HEK293T (cell line): ENCODE results near the gene SDR42E1.

Source experiments
- CTCF ChIA-PET: fragments of 350-600 bp; formaldehyde crosslinking; extraction: SDS; loops from one replicate; lab custom pipeline; 2021; ENCODE audit warnings: antibody characterized with exemption, inconsistent platforms; lab: Yijun Ruan, JAX
- POLR2A ChIA-PET: fragments of 350-600 bp; formaldehyde crosslinking; extraction: SDS; loops from one replicate; lab custom pipeline; 2020; ENCODE audit warnings: antibody characterized with exemption, inconsistent platforms; lab: Yijun Ruan, JAX
- DNase-seq: peaks from one replicate; pipeline ENCODE4 v3.0.0; 2012; ENCODE audit warnings: mixed read lengths; ENCODE audit errors: extremely low spot score
- ARNT ChIP-seq: fragments of 450-650 bp; IDR thresholded peaks from 2 replicates; pipeline ENCODE4 v1.6.1; 2017; ENCODE audit warnings: mild to moderate bottlenecking
- BHLHE40 ChIP-seq: fragments of 450-650 bp; IDR thresholded peaks from 2 replicates; pipeline ENCODE4 v1.6.1; 2016; ENCODE audit warnings: mild to moderate bottlenecking, moderate library complexity, borderline replicate concordance
- CTBP1 ChIP-seq: fragments of 450-650 bp; IDR thresholded peaks from 2 replicates; pipeline ENCODE4 v1.6.1; 2016; ENCODE audit warnings: borderline replicate concordance
- ELF4 ChIP-seq: fragments of 450-650 bp; IDR thresholded peaks from 2 replicates; pipeline ENCODE4 v1.6.1; 2017; ENCODE audit warnings: antibody characterized with exemption
- FOXA1 ChIP-seq: fragments of 450-650 bp; IDR thresholded peaks from 2 replicates; pipeline ENCODE4 v1.6.1; 2016; ENCODE audit warnings: mild to moderate bottlenecking
- FOXK2 ChIP-seq: fragments of 450-650 bp; IDR thresholded peaks from 2 replicates; pipeline ENCODE4 v1.6.1; 2016; ENCODE audit warnings: mild to moderate bottlenecking
- FOXM1 ChIP-seq: fragments of 450-650 bp; IDR thresholded peaks from 2 replicates; pipeline ENCODE4 v1.6.1; 2017; ENCODE audit warnings: mild to moderate bottlenecking, borderline replicate concordance
- HDGF ChIP-seq: fragments of 450-650 bp; IDR thresholded peaks from 2 replicates; pipeline ENCODE4 v1.6.1; 2017; ENCODE audit warnings: antibody characterized with exemption, borderline replicate concordance
- L3MBTL2 ChIP-seq: fragments of 450-650 bp; conservative IDR thresholded peaks from 2 replicates; pipeline ENCODE4 v1.6.1; 2016; ENCODE audit warnings: mild to moderate bottlenecking
- LEF1 ChIP-seq: fragments of 450-650 bp; IDR thresholded peaks from 2 replicates; pipeline ENCODE4 v1.6.1; 2017; ENCODE audit warnings: mild to moderate bottlenecking, borderline replicate concordance
- NFRKB ChIP-seq: fragments of 450-650 bp; IDR thresholded peaks from 2 replicates; pipeline ENCODE4 v1.6.1; 2016; ENCODE audit warnings: mild to moderate bottlenecking, moderate library complexity
- PKNOX1 ChIP-seq: fragments of 450-650 bp; IDR thresholded peaks from 2 replicates; pipeline ENCODE4 v1.6.1; 2016
- SP1 ChIP-seq: fragments of 450-650 bp; IDR thresholded peaks from 2 replicates; pipeline ENCODE4 v1.6.1; 2017
- SUZ12 ChIP-seq: fragments of 450-650 bp; IDR thresholded peaks from 2 replicates; pipeline ENCODE4 v1.6.1; 2016; ENCODE audit warnings: mild to moderate bottlenecking
- TARDBP ChIP-seq: fragments of 450-650 bp; IDR thresholded peaks from 2 replicates; pipeline ENCODE4 v1.6.1; 2016
- ZNF384 ChIP-seq: fragments of 450-650 bp; IDR thresholded peaks from 2 replicates; pipeline ENCODE4 v1.6.1; 2016

SDR42E1 gene

GRCh38 chr16:82011199-82011641 lies at the start of gene SDR42E1:
TSS of gene SDR42E1 (minus strand) at chr16:82011470. CDS start at chr16:82000858, 10,612 bp downstream.
- POLR2A ChIA-PET: no interaction called here
- TF ChIP-seq FOXA1: no peak
- TF ChIP-seq PKNOX1: no peak
- no peak for TF ChIP-seq NFRKB
- TF ChIP-seq LEF1: no peak
- no peak for TF ChIP-seq FOXK2
- no peak for TF ChIP-seq TARDBP
- no peak for TF ChIP-seq HDGF
- TF ChIP-seq FOXM1: no peak
- TF ChIP-seq BHLHE40: no peak
- no peak for TF ChIP-seq CTBP1
- no peak for TF ChIP-seq ARNT
- TF ChIP-seq ZNF384: no peak
- TF ChIP-seq SP1: no peak
- TF ChIP-seq SUZ12: no peak
- no peak for TF ChIP-seq L3MBTL2
- no peak for TF ChIP-seq ELF4
- no peak for DNase-seq
- CTCF ChIA-PET: no interaction called here

GRCh38 chr16:82059983-82060421 lies 48.7 kb upstream of the SDR42E1 start:
- ChIA-PET CTCF (no interaction called here), POLR2A (no interaction called here)
- TF ChIP-seq CTBP1 (no peak), FOXA1 (no peak), PKNOX1 (no peak), NFRKB (no peak), HDGF (no peak), ARNT (no peak), FOXK2 (no peak), BHLHE40 (no peak), L3MBTL2 (no peak), ZNF384 (no peak)
- DNase-seq: no peak

- ChIA-PET CTCF (no interaction called here), POLR2A (no interaction called here)
- no peak for DNase-seq
- no peak for TF ChIP-seq HDGF
- TF ChIP-seq LEF1: no peak
- no peak for TF ChIP-seq TARDBP
- no peak for TF ChIP-seq L3MBTL2
Observed at GRCh38 chr16:82059161-82059982, 48.1 kb upstream of the SDR42E1 start.

GRCh38 chr16:82056550-82056896 lies 45.3 kb upstream of the SDR42E1 start:
- DNase-seq: no peak
- POLR2A ChIA-PET: no interaction called here
- TF ChIP-seq NFRKB (no peak), ELF4 (no peak), SP1 (no peak), CTBP1 (no peak), FOXA1 (no peak), ARNT (no peak), TARDBP (no peak), BHLHE40 (no peak), FOXK2 (no peak), FOXM1 (no peak), HDGF (no peak), LEF1 (no peak), ZNF384 (no peak)
- CTCF ChIA-PET: no interaction called here

GRCh38 chr16:82055728-82056549 lies 44.7 kb upstream of the SDR42E1 start:
- ChIA-PET CTCF (no interaction called here), POLR2A (no interaction called here)
- no peak for TF ChIP-seq ARNT
- TF ChIP-seq FOXA1: no peak
- no peak for TF ChIP-seq TARDBP
- TF ChIP-seq PKNOX1: no peak
- TF ChIP-seq LEF1: no peak
- TF ChIP-seq SP1: no peak
- TF ChIP-seq L3MBTL2: no peak
- no peak for TF ChIP-seq NFRKB
- TF ChIP-seq ELF4: no peak
- TF ChIP-seq FOXM1: no peak
- TF ChIP-seq HDGF: no peak
- TF ChIP-seq ZNF384: no peak
- no peak for TF ChIP-seq CTBP1
- TF ChIP-seq SUZ12: no peak
- TF ChIP-seq FOXK2: no peak
- no peak for TF ChIP-seq BHLHE40
- DNase-seq: no peak
